Activated T-helper 1 cell treated with anti-CD3 and anti-CD28 coated beads, Interleukin-12 subunit alpha, Interleukin-12 subunit beta, Interleukin-2, Interleukin-4 antibody, amounts not matched to agents 30 ng/mL and 10 ng/mL and 1 ng/mL, durations not matched to agents 14 hours and 24 hours and 36 hours (primary cell): Measurements from ENCODE around the gene EFNB2. TPM values are rescaled to one million over a fixed set of nuclear protein-coding genes. Genes with fewer than 3 reads are reported as not detected.

Experiments used
- DNase-seq: peaks from one replicate; pipeline ENCODE4 v3.0.0; 2021; ENCODE audit warnings: low spot score
- H3K27ac Mint-ChIP-seq: one replicate; pipeline ENCODE4 v1.8.0; 2021; ENCODE audit warnings: mild to moderate bottlenecking, mixed read lengths
- H3K27me3 Mint-ChIP-seq: one replicate; pipeline ENCODE4 v1.8.0; 2022; ENCODE audit warnings: mild to moderate bottlenecking, moderate library complexity, mixed read lengths; ENCODE audit not compliant: insufficient read depth
- H3K36me3 Mint-ChIP-seq: one replicate; pipeline ENCODE4 v1.8.0; 2021; ENCODE audit warnings: low read depth, mixed read lengths
- H3K4me1 Mint-ChIP-seq: one replicate; pipeline ENCODE4 v1.8.0; 2021; ENCODE audit warnings: low read depth, mixed read lengths
- H3K4me3 Mint-ChIP-seq: one replicate; pipeline ENCODE4 v1.8.0; 2021; ENCODE audit warnings: mild to moderate bottlenecking, moderate library complexity, mixed read lengths
- H3K9me3 Mint-ChIP-seq: one replicate; pipeline ENCODE4 v1.8.0; 2021; ENCODE audit warnings: mixed read lengths
- intact Hi-C: fragments of 100-400 bp; cut with micrococcal nuclease; formaldehyde crosslinking; loops from one replicate; pipeline ENCODE4 v1.15.1; 2024
- total RNA-seq: library from RNA; stranded (reverse); gene quantifications from 2 replicates; pipeline ENCODE4 v1.2.3, GENCODE V29; 2022

The EFNB2 gene
- total RNA-seq, 1 donor from 2014 or later, result 0.44 TPM

GRCh38 chr13:106455777-106456176, 79.7 kb downstream of the EFNB2 start:
- H3K27me3 Mint-ChIP-seq, result no peaks in the 10 kb centered on the region
- DNase-seq, result no peak
- no peak overlapping the region for H3K27ac Mint-ChIP-seq
- H3K36me3 Mint-ChIP-seq, result no peaks in the 10 kb centered on the region
- H3K4me3 Mint-ChIP-seq, result no peak overlapping the region
- no peaks in the 10 kb centered on the region for H3K9me3 Mint-ChIP-seq
- intact Hi-C loops, result no loop called here
- H3K4me1 Mint-ChIP-seq, result no peaks in the 10 kb centered on the region

GRCh38 chr13:106455190-106455589, 80.3 kb downstream of the EFNB2 start:
- Mint-ChIP-seq H3K27ac (no peak overlapping the region), H3K4me3 (no peak overlapping the region), H3K9me3 (no peaks in the 10 kb centered on the region), H3K27me3 (no peaks in the 10 kb centered on the region), H3K36me3 (no peaks in the 10 kb centered on the region), H3K4me1 (no peaks in the 10 kb centered on the region)
- intact Hi-C loops, result no loop called here
- DNase-seq, result no peak

- intact Hi-C loops, result no loop called here
- H3K4me3 Mint-ChIP-seq, result no peak overlapping the region
- no peaks in the 10 kb centered on the region for H3K27me3 Mint-ChIP-seq
- H3K4me1 Mint-ChIP-seq, result no peaks in the 10 kb centered on the region
- H3K9me3 Mint-ChIP-seq, result no peaks in the 10 kb centered on the region
- no peaks in the 10 kb centered on the region for H3K36me3 Mint-ChIP-seq
- no peak for DNase-seq
- H3K27ac Mint-ChIP-seq, result no peak overlapping the region
These were observed 82.4 kb downstream of the EFNB2 start for GRCh38 chr13:106453101-106453500.

DNA sequence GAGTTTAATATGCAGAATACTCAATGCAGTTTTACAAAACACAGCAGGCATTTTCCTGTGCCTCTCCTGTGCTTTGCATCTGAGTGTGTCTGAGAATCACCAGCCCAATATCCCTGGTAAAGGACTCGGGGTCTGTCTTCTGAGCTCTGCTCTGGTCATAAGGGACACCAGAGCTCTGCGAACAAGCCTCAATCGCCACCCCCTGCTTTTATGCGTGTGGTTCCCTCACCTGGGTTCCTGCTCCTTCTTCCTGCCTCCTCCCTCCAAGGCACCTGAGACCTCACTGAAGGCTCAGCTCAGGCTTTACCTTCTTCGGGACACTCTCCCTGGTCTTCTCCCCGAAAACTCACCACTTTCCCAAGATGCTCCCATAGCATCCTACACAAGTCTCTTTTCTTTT, 84.5 kb downstream of the EFNB2 start:
- H3K4me1 Mint-ChIP-seq, result no peaks in the 10 kb centered on the region
- no peaks in the 10 kb centered on the region for H3K36me3 Mint-ChIP-seq
- H3K9me3 Mint-ChIP-seq, result no peaks in the 10 kb centered on the region
- no peaks in the 10 kb centered on the region for H3K27me3 Mint-ChIP-seq
- intact Hi-C loops, result no loop called here
- no peak overlapping the region for H3K4me3 Mint-ChIP-seq
- DNase-seq, result no peak
- H3K27ac Mint-ChIP-seq, result no peak overlapping the region

DNA sequence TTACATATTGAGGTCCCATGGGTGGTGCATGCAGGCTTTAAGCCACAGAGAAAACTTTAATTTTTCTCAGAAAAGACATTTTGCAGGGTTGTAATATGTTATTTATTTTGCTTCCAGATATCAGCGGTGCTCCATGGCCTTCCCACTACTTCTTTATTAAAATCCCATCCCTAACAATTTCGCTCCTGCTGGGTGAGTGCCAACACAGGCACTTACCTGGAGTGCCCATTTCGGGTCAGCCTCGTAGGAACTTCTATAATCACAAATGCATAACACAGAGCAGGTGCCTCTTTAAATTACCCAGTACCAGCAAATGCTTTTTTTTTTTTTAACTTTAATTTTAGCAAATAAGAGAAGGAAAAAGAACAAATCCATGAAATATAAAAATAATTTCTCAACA, 86.4 kb downstream of the EFNB2 start:
- H3K4me1 Mint-ChIP-seq, result no peaks in the 10 kb centered on the region
- no peaks in the 10 kb centered on the region for H3K36me3 Mint-ChIP-seq
- H3K27ac Mint-ChIP-seq, result no peak overlapping the region
- H3K27me3 Mint-ChIP-seq, result no peaks in the 10 kb centered on the region
- no peak for DNase-seq
- H3K9me3 Mint-ChIP-seq, result no peaks in the 10 kb centered on the region
- intact Hi-C loops, result no loop called here
- no peak overlapping the region for H3K4me3 Mint-ChIP-seq

GRCh38 chr13:106445996-106446395, 89.5 kb downstream of the EFNB2 start:
- Mint-ChIP-seq H3K4me3 (no peak overlapping the region), H3K27me3 (no peaks in the 10 kb centered on the region), H3K27ac (no peak overlapping the region), H3K4me1 (no peaks in the 10 kb centered on the region), H3K9me3 (no peaks in the 10 kb centered on the region), H3K36me3 (no peaks in the 10 kb centered on the region)
- intact Hi-C loops, result no loop called here
- DNase-seq, result no peak

GRCh38 chr13:106443607-106444322, 91.7 kb downstream of the EFNB2 start:
- Mint-ChIP-seq H3K4me1 (no peaks in the 10 kb centered on the region), H3K27ac (no peak overlapping the region), H3K4me3 (no peak overlapping the region), H3K9me3 (no peaks in the 10 kb centered on the region), H3K36me3 (no peaks in the 10 kb centered on the region), H3K27me3 (no peaks in the 10 kb centered on the region)
- intact Hi-C loops, result no loop called here
- DNase-seq, result no peak

GRCh38 chr13:106440866-106441265, 94.6 kb downstream of the EFNB2 start:
- Mint-ChIP-seq H3K4me3 (no peak overlapping the region), H3K36me3 (no peaks in the 10 kb centered on the region), H3K9me3 (no peaks in the 10 kb centered on the region), H3K4me1 (no peaks in the 10 kb centered on the region), H3K27me3 (no peaks in the 10 kb centered on the region), H3K27ac (no peak overlapping the region)
- intact Hi-C loops, result no loop called here
- DNase-seq, result no peak

Other genes starting within 250 kb of the EFNB2 start
- gene ARGLU1, start 32.5 kb upstream of the EFNB2 start, total RNA-seq, result 89.8 and 91.5 TPM in 2 replicates